Colonic mucosa (tissue), 4 donors: ENCODE results near the gene CLP1. TPM values are rescaled to one million over a fixed set of nuclear protein-coding genes. Genes with fewer than 3 reads are reported as not detected.
"Not testable (repeated sequence)": the region's sequence is repeated elsewhere in the genome, so short reads cannot be mapped to it uniquely, and the experiment has no call there.

Source experiments
- DNase-seq: peaks from one replicate; pipeline ENCODE4 v3.0.0-alpha.2; 2020
- H3K27ac ChIP-seq: fragments of 200-600 bp; one replicate; pipeline ENCODE4 v1.8.0; 2021
- H3K27me3 ChIP-seq: fragments of 200-600 bp; one replicate; pipeline ENCODE4 v1.8.0; 2021
- H3K36me3 ChIP-seq: fragments of 200-600 bp; one replicate; pipeline ENCODE4 v1.8.0; 2021
- H3K4me1 ChIP-seq: fragments of 200-600 bp; one replicate; pipeline ENCODE4 v1.8.0; 2021; ENCODE audit warnings: mild to moderate bottlenecking
- H3K4me3 ChIP-seq: fragments of 200-600 bp; one replicate; pipeline ENCODE4 v1.8.0; 2021
- H3K9ac ChIP-seq, 2 donors: one replicate each; pipeline ENCODE4 v1.7.0; 2013; ENCODE audit warnings: control low read depth in 2 of 2, low read depth in 2 of 2, low read length in 2 of 2
- H3K9me3 ChIP-seq: fragments of 200-600 bp; one replicate; pipeline ENCODE4 v1.8.0; 2021
- CTCF ChIP-seq: fragments of 200-600 bp; IDR thresholded peaks from one replicate; pipeline ENCODE4 v1.8.0; 2022; ENCODE audit warnings: antibody characterized with exemption, mild to moderate bottlenecking
- intact Hi-C: fragments of 100-400 bp; cut with DNase I; formaldehyde crosslinking; loops from one replicate; pipeline ENCODE4 v1.14.1; 2022
- total RNA-seq, 2 donors: library from RNA; stranded (reverse); fragmentation: NEBNext Ultra II Directional in 1 of 2; extraction: Animal tissue kit (Norgen Biotek cat#: 25700) in 1 of 2; gene quantifications; one replicate each; pipeline ENCODE4 v1.2.1, GENCODE V29; 2021
- donor health status: healthy.
- donor health status: DM: no; HTN: no; CAD: no.
- donor health status: DM: no; HTN: no; CAD: no.

CLP1 gene
- total RNA-seq, 2 donors from 2014 or later = 13.5 to 14.9 TPM

- intact Hi-C loops = no loop called here
- peaks cover 11% of the 10 kb centered on the region for H3K36me3 ChIP-seq
- H3K4me3 ChIP-seq = no peak overlapping the region
- H3K27ac ChIP-seq = no peak overlapping the region
- no peaks in the 10 kb centered on the region for H3K9me3 ChIP-seq
- H3K4me1 ChIP-seq = no peaks in the 10 kb centered on the region
- TF ChIP-seq CTCF = no peak
- H3K9ac ChIP-seq = no peak overlapping the region
- no peaks in the 10 kb centered on the region for H3K27me3 ChIP-seq
- no peak for DNase-seq
Observed at GRCh38 chr11:57675176-57675941, 17.8 kb downstream of the CLP1 start.

DNA sequence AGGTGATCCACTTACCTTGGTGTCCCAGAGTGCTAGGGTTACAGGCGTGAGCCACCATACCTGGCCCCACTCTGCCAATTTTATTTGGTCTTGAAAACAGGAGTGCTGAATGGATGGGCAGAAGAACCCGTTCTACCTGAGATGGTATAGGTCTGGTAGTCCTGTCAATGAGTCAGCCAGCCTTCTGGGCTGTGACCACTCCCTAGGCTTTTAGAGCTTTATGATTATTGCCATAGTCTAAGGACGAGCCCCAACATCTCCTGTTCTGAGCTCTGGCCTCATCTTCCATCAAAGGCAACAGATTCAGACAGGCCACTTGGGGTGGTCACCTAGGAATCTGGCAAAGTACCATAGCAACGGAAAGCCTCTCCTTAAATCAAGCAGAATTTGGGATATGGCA, 21.8 kb downstream of the CLP1 start:
- intact Hi-C loops = no loop called here
- no peak for DNase-seq
- Histone ChIP-seq H3K36me3 (peaks cover 3% of the 10 kb centered on the region), H3K9me3 (no peaks in the 10 kb centered on the region), H3K4me1 (no peaks in the 10 kb centered on the region), H3K27me3 (no peaks in the 10 kb centered on the region), H3K9ac (no peak overlapping the region), H3K27ac (no peak overlapping the region), H3K4me3 (no peak overlapping the region)
- TF ChIP-seq CTCF = no peak

GRCh38 chr11:57680552-57680874, 23.0 kb downstream of the CLP1 start:
- Histone ChIP-seq H3K9me3 (no peaks in the 10 kb centered on the region), H3K9ac (no peak overlapping the region), H3K4me1 (no peaks in the 10 kb centered on the region), H3K27me3 (no peaks in the 10 kb centered on the region), H3K4me3 (no peak overlapping the region), H3K27ac (peak overlapping the region; percentile 25), H3K36me3 (peaks cover 3% of the 10 kb centered on the region)
- TF ChIP-seq CTCF = no peak
- no peak for DNase-seq
- intact Hi-C loops = no loop called here

DNA sequence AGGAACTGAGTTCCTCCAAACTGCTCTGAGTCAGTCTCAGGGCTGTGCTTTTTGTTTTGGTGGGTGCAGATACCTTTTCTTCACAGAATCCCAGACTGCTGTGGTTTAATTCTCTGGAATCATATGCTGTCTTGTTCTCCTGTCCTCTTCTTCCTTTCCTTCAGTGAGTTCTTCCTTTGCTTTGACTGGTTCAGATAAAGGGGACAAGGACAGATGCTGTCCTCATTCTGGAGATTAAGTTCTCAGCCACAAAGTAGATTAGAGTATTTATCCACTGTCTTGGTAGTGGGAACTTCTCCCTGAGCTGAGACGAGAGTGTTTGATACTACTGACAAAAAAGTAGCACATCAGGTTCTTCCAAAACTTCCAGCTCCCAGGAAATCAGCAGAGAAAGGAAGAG, 23.6 kb downstream of the CLP1 start:
- peaks cover 9% of the 10 kb centered on the region for H3K36me3 ChIP-seq
- H3K9me3 ChIP-seq = no peaks in the 10 kb centered on the region
- H3K9ac ChIP-seq = no peak overlapping the region
- no peak for DNase-seq
- H3K27ac ChIP-seq = no peak overlapping the region
- no peak overlapping the region for H3K4me3 ChIP-seq
- intact Hi-C loops = no loop called here
- TF ChIP-seq CTCF = no peak
- H3K27me3 ChIP-seq = no peaks in the 10 kb centered on the region
- H3K4me1 ChIP-seq = no peaks in the 10 kb centered on the region

- H3K27me3 ChIP-seq, DNase-seq, H3K9me3 ChIP-seq: not testable (repeated sequence)
Observed at GRCh38 chr11:57690474-57690873, 32.9 kb downstream of the CLP1 start.

GRCh38 chr11:57698843-57699365, 41.3 kb downstream of the CLP1 start:
- no peaks in the 10 kb centered on the region for H3K27me3 ChIP-seq
- DNase-seq = no peak
- intact Hi-C loops = no loop called here
- no peaks in the 10 kb centered on the region for H3K9me3 ChIP-seq
- no peak overlapping the region for H3K27ac ChIP-seq
- no peak overlapping the region for H3K9ac ChIP-seq
- no peaks in the 10 kb centered on the region for H3K4me1 ChIP-seq
- peaks cover 55% of the 10 kb centered on the region for H3K36me3 ChIP-seq
- TF ChIP-seq CTCF = no peak
- no peak overlapping the region for H3K4me3 ChIP-seq

More at GRCh38 chr11:57690474-57690873, 32.9 kb downstream of the CLP1 start:
- H3K36me3 ChIP-seq = peaks cover 61% of the 10 kb centered on the region
- H3K4me3 ChIP-seq, intact Hi-C loops, H3K27ac ChIP-seq, H3K4me1 ChIP-seq, H3K9ac ChIP-seq: not testable (repeated sequence)
